Trophoblast cell (in vitro differentiated cells and primary cell): ENCODE data around the gene PPP1R3D.

ENCODE experiments used
- DNase-seq, 2 donors: peaks; one replicate each; pipeline ENCODE4 v3.0.0-alpha.2; 2016
- H2AFZ ChIP-seq: 2 replicates; pipeline ENCODE4 v1.6.1; 2013; ENCODE audit warnings: low read length, moderate library complexity, mild to moderate bottlenecking; ENCODE audit not compliant: insufficient read depth, poor library complexity
- H2AK5ac ChIP-seq: 2 replicates; pipeline ENCODE4 v1.6.1; 2013; ENCODE audit warnings: mild to moderate bottlenecking, low read length
- H2BK120ac ChIP-seq: 2 replicates; pipeline ENCODE4 v1.6.1; 2013; ENCODE audit warnings: low read length, mild to moderate bottlenecking, moderate library complexity; ENCODE audit not compliant: insufficient read depth, poor library complexity
- H2BK12ac ChIP-seq: 2 replicates; pipeline ENCODE4 v1.6.1; 2013; ENCODE audit warnings: mild to moderate bottlenecking, low read length, moderate library complexity
- H2BK5ac ChIP-seq: 2 replicates; pipeline ENCODE4 v1.6.1; 2013; ENCODE audit warnings: low read length, low read depth, moderate library complexity, mild to moderate bottlenecking; ENCODE audit not compliant: poor library complexity
- H3K14ac ChIP-seq: 2 replicates; pipeline ENCODE4 v1.6.1; 2013; ENCODE audit warnings: mild to moderate bottlenecking, low read length
- H3K18ac ChIP-seq: 2 replicates; pipeline ENCODE4 v1.6.1; 2013; ENCODE audit warnings: mild to moderate bottlenecking, low read length
- H3K23ac ChIP-seq: 2 replicates; pipeline ENCODE4 v1.6.1; 2013; ENCODE audit warnings: low read length
- H3K27ac ChIP-seq: 2 replicates; pipeline ENCODE4 v1.5.1; 2013; ENCODE audit warnings: low read depth, mild to moderate bottlenecking, inconsistent platforms, low read length, moderate library complexity
- H3K27me3 ChIP-seq: 2 replicates; pipeline ENCODE4 v1.6.1; 2013; ENCODE audit warnings: inconsistent platforms, mild to moderate bottlenecking, low read length, moderate library complexity; ENCODE audit not compliant: insufficient read depth
- H3K36me3 ChIP-seq, 2 experiments: 1 replicate in 1 of 2; 2 replicates in 1 of 2; pipeline ENCODE4 v1.6.1; 2013; ENCODE audit warnings: low read length in 2 of 2, mild to moderate bottlenecking in 2 of 2, moderate library complexity in 1 of 2; ENCODE audit not compliant: insufficient read depth in 2 of 2, control insufficient read depth in 1 of 2
- H3K4ac ChIP-seq: 2 replicates; pipeline ENCODE4 v1.6.1; 2013; ENCODE audit warnings: low read depth, mild to moderate bottlenecking, low read length, moderate library complexity
- H3K4me1 ChIP-seq, 2 experiments: 1 replicate in 1 of 2; 2 replicates in 1 of 2; pipeline ENCODE4 v1.6.1; 2013; ENCODE audit warnings: low read length in 2 of 2, mild to moderate bottlenecking in 2 of 2, moderate library complexity in 1 of 2; ENCODE audit not compliant: insufficient read depth in 2 of 2, control insufficient read depth in 1 of 2
- H3K4me2 ChIP-seq: 2 replicates; pipeline ENCODE4 v1.6.1; 2013; ENCODE audit warnings: inconsistent platforms, mild to moderate bottlenecking, low read length, moderate library complexity
- H3K4me3 ChIP-seq: 2 replicates; pipeline ENCODE4 v1.5.1; 2013; ENCODE audit warnings: mild to moderate bottlenecking, low read depth, low read length, inconsistent platforms
- H3K79me1 ChIP-seq: one replicate; pipeline ENCODE4 v1.6.1; 2013; ENCODE audit warnings: low read length
- H3K79me2 ChIP-seq: 2 replicates; pipeline ENCODE4 v1.6.1; 2013; ENCODE audit warnings: low read length, mild to moderate bottlenecking; ENCODE audit not compliant: control insufficient read depth, insufficient read depth, poor library complexity
- H3K9ac ChIP-seq: 2 replicates; pipeline ENCODE4 v1.6.1; 2013; ENCODE audit warnings: mild to moderate bottlenecking, low read length
- H3K9me3 ChIP-seq: 2 replicates; pipeline ENCODE4 v1.6.1; 2013; ENCODE audit warnings: low read depth, mild to moderate bottlenecking, control low read depth, inconsistent platforms, low read length; ENCODE audit not compliant: insufficient read depth
- H4K12ac ChIP-seq: 2 replicates; pipeline ENCODE4 v1.6.1; 2013; ENCODE audit warnings: low read depth, mild to moderate bottlenecking, low read length, moderate library complexity
- H4K8ac ChIP-seq: 2 replicates; pipeline ENCODE4 v1.6.1; 2013; ENCODE audit warnings: low read depth, mild to moderate bottlenecking, low read length, moderate library complexity
- H4K91ac ChIP-seq: one replicate; pipeline ENCODE4 v1.6.1; 2013; ENCODE audit warnings: low read depth, mild to moderate bottlenecking, low read length, moderate library complexity
- WGBS: extraction: QIAGEN DNeasy Blood & Tissue Kit; methylation state at CpG from one replicate; pipeline ENCODE4 v1.1.7; 2013; ENCODE audit warnings: missing lambda C conversion rate; ENCODE audit not compliant: insufficient read length, insufficient coverage; ENCODE audit errors: extremely low coverage; 5-methylcytosine and 5-hydroxymethylcytosine counted together

The PPP1R3D gene

DNA sequence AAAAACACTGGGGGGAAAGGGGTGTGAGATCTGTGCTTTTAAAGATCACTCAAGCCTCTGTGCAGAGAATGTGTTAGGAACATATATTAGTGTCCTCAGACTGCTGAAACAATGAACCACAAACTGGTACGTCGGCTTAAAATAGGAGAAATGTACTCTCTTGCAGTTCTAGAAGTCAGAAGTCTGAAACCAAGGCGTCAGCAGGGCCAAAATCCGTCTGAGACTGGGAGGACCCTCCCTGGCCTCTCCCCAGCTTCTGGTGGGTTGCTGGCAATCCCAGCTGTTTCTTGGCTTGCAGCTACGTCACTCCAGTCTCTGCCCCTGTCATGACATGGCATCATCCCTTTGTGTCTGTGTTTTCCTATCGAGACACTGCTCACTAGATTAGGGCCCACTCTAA lies 22.1 kb upstream of the PPP1R3D start:
- no peak for DNase-seq
- no peak overlapping the region for H3K14ac ChIP-seq
- no peak overlapping the region for H3K4ac ChIP-seq
- H3K27ac ChIP-seq = no peak overlapping the region
- no peak overlapping the region for H3K9ac ChIP-seq
- no peak overlapping the region for H3K4me3 ChIP-seq
- H3K4me1 ChIP-seq = no peaks in the 10 kb centered on the region
- H2BK120ac ChIP-seq = no peak overlapping the region
- no peaks in the 10 kb centered on the region for H3K79me2 ChIP-seq
- H3K36me3 ChIP-seq = no peaks in the 10 kb centered on the region
- WGBS = no CpG with 5 or more reads among the region's 6 CpGs
- H2BK12ac ChIP-seq = no peak overlapping the region
- H3K23ac ChIP-seq = no peak overlapping the region
- no peaks in the 10 kb centered on the region for H3K9me3 ChIP-seq
- H3K27me3 ChIP-seq = no peaks in the 10 kb centered on the region
- H4K8ac ChIP-seq = no peak overlapping the region
- H2AFZ ChIP-seq = no peak overlapping the region
- H4K12ac ChIP-seq = no peak overlapping the region
- H2BK5ac ChIP-seq = no peak overlapping the region
- H4K91ac ChIP-seq = no peak overlapping the region
- H3K18ac ChIP-seq = no peak overlapping the region
- no peak overlapping the region for H3K4me2 ChIP-seq
- H2AK5ac ChIP-seq = no peak overlapping the region
- H3K79me1 ChIP-seq = no peaks in the 10 kb centered on the region

DNA sequence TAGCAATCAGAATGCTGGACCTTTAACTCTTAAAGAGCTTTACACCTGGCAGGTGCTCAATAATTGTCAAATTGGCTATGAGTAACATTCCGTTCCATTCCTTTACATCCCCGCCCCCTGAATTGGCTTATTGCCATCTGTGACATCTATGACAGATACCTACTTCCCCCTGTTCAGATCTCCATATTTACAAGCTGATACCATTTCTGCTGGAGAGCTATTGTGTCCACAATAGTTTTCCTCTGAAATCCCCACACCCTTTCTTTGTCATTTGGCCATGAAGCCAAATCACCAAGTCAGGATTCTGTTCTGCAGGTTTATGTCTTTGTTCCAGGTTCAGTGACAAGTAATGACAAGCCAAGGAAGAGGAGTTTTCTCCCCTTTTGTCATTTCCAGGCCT lies 21.3 kb upstream of the PPP1R3D start:
- Histone ChIP-seq H2BK120ac (no peak overlapping the region), H4K12ac (no peak overlapping the region), H3K79me2 (no peaks in the 10 kb centered on the region), H3K9me3 (no peaks in the 10 kb centered on the region), H2AFZ (no peak overlapping the region), H2BK12ac (no peak overlapping the region), H3K79me1 (no peaks in the 10 kb centered on the region), H3K4me3 (no peak overlapping the region), H4K8ac (no peak overlapping the region), H3K18ac (no peak overlapping the region), H2AK5ac (no peak overlapping the region), H3K27me3 (no peaks in the 10 kb centered on the region), H3K4me2 (no peak overlapping the region), H2BK5ac (no peak overlapping the region), H3K23ac (no peak overlapping the region), H4K91ac (no peak overlapping the region), H3K9ac (no peak overlapping the region), H3K36me3 (no peaks in the 10 kb centered on the region), H3K14ac (no peak overlapping the region), H3K27ac (no peak overlapping the region), H3K4ac (no peak overlapping the region), H3K4me1 (no peaks in the 10 kb centered on the region)
- no peak for DNase-seq
- no CpG with 5 or more reads among the region's 2 CpGs for WGBS

DNA sequence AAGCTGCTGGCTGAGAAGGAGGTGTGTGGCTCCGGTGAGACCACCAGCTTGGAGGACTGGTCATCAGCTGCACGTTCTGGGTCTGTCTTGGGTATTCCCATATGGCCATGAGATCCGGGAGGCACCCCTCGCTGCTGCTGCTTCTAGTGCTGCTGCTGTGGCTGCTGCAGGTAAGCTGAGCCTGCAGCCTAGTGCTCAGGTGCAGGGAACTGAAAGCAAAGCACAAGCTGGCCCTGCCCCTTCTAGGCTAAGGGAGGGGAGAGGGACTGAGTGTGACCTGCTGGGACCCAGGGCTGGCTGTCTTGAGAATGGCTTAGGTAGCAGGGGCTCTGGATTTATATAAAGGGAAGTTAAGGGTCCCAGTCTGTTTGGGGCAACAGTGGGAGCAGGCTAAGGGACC lies 18.5 kb upstream of the PPP1R3D start:
- no CpG with 5 or more reads among the region's 4 CpGs for WGBS

DNA sequence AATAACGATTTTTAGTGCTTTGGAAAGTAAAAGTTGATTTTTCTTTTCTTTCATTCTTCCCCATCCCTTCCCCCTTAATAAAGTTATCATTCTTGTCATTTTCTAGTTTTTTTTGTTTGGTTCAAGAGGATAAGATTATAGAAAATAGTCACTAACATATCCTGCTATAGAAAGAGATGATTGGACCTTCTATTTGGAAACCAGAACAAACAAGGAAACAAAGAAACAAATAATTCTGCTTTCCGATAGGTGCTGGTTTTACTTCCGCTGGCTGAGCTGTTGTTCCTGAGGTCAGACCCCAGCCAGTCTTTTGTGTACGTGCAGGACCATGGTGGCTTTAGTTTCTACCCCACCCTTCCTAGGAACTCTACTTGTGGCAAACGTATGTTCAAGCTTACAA lies 18.0 kb upstream of the PPP1R3D start, which contains the start of gene CDH26:
CDH26 (plus strand) TSS at position 301 of the 400 bp plus-strand sequence. CDS start 304 bp downstream, outside the sequence.
- Histone ChIP-seq H2BK12ac (no peak within 1 kb of the TSS), H2AFZ (no peak within 1 kb of the TSS), H3K4ac (no peak within 1 kb of the TSS), H4K12ac (no peak within 1 kb of the TSS), H3K14ac (no peak within 1 kb of the TSS), H4K8ac (no peak within 1 kb of the TSS), H2AK5ac (no peak within 1 kb of the TSS), H3K79me1 (no peaks in the 10 kb centered on the region), H3K18ac (no peak within 1 kb of the TSS), H3K4me2 (no peak within 1 kb of the TSS), H4K91ac (no peak within 1 kb of the TSS), H3K27me3 (no peaks in the 10 kb centered on the region), H3K9me3 (no peaks in the 10 kb centered on the region), H3K79me2 (no peaks in the 10 kb centered on the region), H3K27ac (no peak within 1 kb of the TSS), H3K9ac (no peak within 1 kb of the TSS), H3K4me3 (no peak within 1 kb of the TSS), H3K36me3 (no peaks in the 10 kb centered on the region), H2BK5ac (no peak within 1 kb of the TSS), H3K4me1 (no peaks in the 10 kb centered on the region), H2BK120ac (no peak within 1 kb of the TSS), H3K23ac (no peak within 1 kb of the TSS)
- no peak for DNase-seq
- no CpG with 5 or more reads among the region's 5 CpGs for WGBS

More for the DNA sequence above, 18.5 kb upstream of the PPP1R3D start:
- no peak for DNase-seq
- Histone ChIP-seq H2BK120ac (no peak overlapping the region), H3K27me3 (no peaks in the 10 kb centered on the region), H3K4me3 (no peak overlapping the region), H4K12ac (no peak overlapping the region), H3K79me1 (no peaks in the 10 kb centered on the region), H3K4ac (no peak overlapping the region), H3K23ac (no peak overlapping the region), H2BK12ac (no peak overlapping the region), H3K14ac (no peak overlapping the region), H3K79me2 (no peaks in the 10 kb centered on the region), H3K4me1 (no peaks in the 10 kb centered on the region), H3K9me3 (no peaks in the 10 kb centered on the region), H3K4me2 (no peak overlapping the region), H2AFZ (no peak overlapping the region), H3K18ac (no peak overlapping the region), H4K91ac (no peak overlapping the region), H3K27ac (no peak overlapping the region), H3K36me3 (no peaks in the 10 kb centered on the region), H2BK5ac (no peak overlapping the region), H4K8ac (no peak overlapping the region), H3K9ac (no peak overlapping the region), H2AK5ac (no peak overlapping the region)
